NCI-H510A (cell line): ENCODE data around the gene XPNPEP2.

Source experiments
- DNase-seq: peaks from one replicate; lab custom pipeline; 2025; lab: John Stamatoyannopoulos, UW

Gene XPNPEP2

DNA sequence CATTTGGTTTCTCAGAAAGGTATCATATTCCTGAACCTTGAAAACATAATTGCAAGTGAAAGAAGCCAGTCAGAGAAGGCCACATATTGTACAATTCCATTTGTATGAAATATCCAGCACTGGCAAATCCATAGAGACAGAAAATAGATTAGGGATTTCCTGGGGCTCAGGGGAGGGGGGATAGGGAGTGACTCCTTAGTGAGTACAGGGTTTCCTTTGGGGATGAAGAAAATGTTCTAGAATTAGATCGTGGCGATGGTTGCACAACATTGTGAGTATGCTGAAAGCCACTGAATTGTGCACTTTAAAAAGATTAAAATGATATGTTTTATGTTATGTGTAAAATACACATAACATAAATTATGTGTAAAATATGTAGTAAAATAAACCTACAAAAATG, 10.3 kb downstream of the XPNPEP2 start:
- DNase-seq: no peak

DNA sequence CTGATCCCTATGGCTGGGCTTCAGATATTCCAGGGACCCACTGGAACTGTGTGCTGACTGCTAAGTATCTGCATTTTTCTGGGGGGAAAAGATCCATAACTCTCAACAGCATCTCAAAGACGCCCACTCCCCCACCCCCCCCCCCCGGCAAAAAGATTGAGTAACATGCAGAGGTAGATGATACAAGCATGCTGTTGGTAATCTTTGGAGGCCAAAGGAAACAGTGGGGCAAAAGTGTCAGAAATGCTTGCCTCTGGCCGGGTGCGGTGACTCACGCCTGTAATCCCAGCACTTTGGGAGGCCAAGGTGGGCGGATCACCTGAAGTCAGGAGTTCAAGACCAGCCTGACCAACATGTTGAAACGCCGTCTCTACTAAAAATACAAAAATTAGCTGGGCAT, 12.2 kb downstream of the XPNPEP2 start:
- DNase-seq: no peak

DNA sequence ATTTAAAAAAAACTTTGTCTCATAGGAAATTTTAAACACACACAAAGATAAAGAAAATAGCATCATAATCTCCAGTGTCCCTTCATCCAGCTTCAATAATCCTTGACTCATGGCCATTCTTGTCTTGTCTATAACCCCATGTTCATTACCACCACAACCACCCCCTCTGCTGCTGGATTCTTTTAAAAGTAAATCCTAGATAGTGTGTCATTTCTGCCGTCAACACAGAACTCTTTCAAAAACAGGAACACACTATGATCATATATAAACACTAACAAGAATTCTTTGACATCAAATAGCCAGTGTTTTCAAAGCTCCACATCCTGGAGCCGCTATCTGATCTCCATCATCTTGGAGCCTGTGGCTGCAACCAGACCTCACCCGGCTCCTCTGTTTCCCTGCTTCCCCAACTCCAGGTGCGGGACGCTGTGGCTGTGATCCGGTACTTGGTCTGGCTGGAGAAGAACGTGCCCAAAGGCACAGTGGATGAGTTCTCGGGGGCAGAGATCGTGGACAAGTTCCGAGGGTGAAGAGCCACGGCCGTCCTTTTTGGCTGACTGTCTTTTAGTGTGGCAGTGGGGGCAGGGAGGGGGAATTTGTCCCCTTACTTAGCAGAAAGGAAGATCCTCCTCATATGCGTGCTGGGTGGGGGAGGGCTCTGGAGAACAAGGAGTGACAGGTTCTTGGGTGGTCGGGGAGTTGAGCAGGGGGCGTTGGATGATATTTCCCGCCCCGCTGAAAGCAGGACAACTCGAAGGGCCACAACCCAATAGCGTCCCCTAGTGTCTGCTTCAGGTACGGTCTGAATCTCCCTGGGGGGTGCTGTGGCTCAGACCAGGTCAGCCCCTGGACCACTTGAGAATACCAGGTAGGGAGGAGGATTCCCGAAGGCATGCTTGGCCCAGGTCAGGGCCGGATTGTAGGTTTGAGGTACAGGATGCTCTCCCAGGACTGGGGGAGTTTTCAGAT, 15.6 kb downstream of the XPNPEP2 start:
- DNase-seq: no peak

DNA sequence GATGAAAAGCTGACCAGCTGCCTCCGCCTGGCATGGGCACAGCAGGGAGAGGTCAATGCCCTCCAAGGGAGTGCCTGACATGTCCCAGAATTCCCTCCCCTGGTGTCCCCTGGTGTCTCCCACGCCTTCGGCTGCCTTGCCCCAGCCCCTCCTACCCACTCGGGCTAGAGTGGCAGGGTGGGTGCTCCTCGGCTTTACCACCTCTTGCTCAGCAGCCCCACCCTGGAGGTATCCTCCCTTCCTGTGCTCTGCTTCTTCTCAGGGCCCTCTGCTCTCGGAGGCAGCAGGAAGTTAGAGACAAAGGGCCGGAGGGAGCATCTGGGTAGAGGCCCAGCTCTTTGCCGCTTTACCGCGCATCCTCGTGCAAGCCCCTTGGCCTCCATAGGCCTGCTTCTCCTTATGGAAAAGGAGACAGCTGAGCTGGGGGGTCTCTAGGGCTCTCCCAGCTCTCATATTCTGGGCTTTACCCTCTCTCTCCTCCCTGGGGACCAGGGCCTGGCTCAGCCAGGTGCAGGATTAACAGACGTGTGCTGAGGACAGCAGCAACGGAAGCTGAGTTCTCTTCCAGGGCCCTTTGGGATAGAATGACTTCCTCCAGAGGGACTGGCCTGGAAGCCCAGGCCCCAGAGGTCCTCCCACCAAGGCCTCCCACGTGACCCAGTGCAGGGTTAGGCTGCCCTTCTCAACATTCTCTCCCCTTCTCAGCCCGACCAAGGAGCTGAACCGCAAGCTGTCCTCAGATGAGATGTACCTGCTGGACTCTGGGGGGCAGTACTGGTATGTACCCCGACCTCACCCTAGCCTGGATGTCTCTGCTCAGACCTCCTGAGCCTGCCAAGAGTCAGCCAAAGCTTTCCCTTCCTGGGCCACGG, 17.2 kb downstream of the XPNPEP2 start:
- DNase-seq: no peak

DNA sequence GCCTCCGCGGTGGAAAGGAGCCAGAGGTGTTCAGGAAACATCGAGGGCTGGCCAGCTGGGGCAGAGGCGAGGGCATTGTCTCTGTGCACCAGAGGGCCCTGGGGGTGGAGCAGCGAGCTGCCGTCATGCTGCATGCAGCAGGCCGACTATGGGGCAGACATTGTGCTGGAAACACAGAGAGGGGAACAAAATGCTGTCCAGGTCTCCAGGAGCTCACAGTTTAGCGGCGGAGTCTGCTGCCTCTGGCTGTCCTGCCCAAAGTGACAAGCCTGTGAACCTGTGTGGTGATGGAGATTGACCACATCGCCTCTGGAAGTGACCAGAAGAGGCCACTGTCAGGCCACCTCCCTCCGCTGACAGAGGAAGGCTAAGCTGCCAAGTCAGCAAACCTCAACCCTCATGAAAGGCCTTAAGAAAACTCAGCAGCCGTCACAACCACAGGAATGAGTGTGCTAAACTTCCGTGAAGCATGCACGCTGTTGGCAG, 20.8 kb downstream of the XPNPEP2 start:
- no peak for DNase-seq

DNA sequence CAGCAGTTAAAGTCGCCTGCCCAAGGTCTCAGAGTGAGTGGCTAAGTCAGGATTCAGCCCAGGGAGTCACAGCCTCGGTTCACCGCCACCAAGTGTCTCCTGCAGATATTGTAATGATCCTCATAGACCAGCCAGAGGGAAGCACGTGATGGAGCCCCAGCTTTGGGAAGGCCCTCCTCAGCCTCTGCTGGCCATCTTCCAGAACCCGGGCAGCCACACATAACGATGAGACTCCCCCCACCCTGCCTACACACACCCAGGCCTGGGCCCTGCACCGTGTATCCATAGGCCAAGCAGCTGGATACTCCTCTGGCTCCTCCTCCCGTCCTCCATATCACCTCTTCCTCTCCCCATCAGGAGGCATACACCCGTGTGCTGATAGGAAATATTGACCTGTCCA, 21.4 kb downstream of the XPNPEP2 start:
- no peak for DNase-seq

DNA sequence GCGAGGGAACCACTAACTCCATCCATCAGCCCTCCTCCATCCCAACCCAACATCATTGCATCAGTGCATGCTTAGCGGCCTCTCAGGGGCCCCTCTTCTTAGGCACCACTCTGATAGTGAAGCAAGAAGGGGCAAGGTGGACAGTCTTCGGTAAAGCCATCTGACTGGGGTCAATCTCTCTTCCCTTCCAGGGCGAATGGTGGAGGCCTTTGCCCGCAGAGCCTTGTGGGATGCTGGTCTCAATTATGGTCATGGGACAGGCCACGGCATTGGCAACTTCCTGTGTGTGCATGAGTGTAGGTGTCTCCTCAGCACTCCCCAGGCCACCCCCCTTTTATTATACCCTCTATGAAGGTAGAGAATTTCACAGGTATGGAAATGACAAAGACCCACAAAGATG, 22.2 kb downstream of the XPNPEP2 start:
- DNase-seq: no peak

GRCh38 chrX:129761596-129761995, 22.8 kb downstream of the XPNPEP2 start:
- no peak for DNase-seq

- no peak for DNase-seq
Measured at GRCh38 chrX:129762448-129762847, 23.7 kb downstream of the XPNPEP2 start.

DNA sequence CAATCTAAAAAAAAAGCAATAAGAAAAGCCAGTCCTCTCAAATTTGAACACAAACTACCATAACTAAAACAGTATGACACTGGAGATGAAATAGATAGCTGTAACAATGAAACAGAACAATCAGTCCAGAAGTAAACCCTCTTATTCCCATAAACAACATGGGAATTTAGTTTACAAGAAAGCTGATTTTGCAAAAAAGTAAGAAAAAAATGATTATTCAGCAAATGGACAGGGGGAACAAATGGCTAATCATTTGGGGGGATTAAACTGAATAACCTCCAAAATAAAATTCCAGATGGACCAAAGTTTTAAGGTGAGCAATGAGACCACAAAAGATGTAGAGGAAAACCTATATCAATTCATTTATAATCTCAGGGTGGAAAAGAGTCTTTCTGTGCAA, 24.9 kb downstream of the XPNPEP2 start:
- DNase-seq: no peak

DNA sequence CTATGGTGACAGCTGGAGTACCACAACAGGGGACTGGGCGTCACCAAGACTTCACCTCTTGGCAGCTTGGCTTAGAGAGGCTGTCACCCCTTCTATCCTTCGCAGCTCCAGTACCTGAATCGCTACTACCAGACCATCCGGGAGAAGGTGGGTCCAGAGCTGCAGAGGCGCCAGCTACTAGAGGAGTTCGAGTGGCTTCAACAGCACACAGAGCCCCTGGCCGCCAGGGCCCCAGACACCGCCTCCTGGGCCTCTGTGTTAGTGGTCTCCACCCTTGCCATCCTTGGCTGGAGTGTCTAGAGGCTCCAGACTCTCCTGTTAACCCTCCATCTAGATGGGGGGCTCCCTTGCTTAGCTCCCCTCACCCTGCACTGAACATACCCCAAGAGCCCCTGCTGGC, 29.4 kb downstream of the XPNPEP2 start:
- no peak for DNase-seq

GRCh38 chrX:129768586-129769466, 30.0 kb downstream of the XPNPEP2 start:
- no peak for DNase-seq

DNA sequence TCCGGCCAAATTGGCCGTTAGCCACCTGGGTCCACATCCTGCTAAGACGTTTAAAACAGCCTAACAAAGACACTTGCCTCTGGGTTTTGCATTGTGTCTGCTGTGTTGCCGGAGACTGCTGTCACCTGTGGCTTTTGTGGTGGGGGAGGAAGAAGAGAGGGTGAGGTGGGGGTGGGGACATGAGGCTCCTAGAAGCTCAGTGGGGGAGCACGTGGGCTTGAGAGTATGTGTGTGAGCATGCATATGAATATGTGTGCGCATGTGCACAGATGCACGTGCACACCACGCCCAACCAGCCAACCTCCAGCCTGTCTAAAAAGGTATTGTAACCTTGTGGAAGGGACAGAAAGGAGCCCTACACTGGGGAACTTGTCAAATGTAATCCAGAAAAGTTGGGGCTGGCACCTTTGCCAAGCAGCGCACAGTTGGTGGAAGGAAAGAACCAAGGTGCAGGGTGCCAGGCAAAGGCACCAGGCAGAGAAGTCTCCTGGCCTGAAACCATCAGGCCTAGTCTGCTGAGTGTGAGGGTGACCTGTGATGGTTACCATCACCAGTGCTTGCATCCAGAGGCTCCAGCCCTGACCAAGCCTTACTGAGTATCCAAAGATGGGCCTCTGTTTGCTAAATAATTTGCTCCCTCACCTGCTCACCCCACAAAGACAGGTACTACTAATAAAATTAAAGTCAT, 30.8 kb downstream of the XPNPEP2 start:
- DNase-seq: no peak

DNA sequence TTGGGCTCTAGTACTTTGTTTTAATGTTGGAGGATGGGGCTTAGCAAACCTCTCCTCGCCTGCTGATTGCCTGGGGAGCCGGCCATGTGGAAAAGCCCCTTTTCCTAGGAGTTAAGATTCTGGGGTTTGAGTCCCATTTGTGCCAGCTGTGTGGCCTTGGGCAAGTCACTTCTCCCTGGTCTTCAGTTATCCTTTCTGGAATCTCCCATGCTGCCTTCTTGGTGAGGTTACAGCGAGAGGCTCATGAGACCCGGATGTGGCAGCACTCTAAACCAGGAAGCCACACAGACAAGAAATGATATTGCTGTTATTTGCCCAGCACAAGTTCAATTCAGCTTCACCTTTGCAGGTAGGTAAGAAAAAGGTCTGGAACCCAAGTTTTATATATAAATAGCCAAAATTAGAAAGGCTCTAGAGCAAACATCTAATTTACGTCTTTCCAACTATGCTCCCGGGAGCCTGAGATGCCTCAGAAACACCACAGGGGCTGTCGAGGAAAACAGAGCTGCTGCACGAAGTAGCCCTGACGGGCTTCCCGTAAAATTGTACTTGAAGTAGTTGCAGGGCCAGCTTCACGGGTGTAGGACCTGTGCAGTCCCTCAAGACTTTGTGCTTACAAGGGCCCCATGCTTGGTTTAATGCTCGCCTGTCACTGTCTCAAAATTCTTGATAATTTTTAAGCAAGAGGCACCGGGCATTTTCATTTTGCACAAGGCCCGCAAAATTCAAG, 32.7 kb downstream of the XPNPEP2 start:
- no peak for DNase-seq

DNA sequence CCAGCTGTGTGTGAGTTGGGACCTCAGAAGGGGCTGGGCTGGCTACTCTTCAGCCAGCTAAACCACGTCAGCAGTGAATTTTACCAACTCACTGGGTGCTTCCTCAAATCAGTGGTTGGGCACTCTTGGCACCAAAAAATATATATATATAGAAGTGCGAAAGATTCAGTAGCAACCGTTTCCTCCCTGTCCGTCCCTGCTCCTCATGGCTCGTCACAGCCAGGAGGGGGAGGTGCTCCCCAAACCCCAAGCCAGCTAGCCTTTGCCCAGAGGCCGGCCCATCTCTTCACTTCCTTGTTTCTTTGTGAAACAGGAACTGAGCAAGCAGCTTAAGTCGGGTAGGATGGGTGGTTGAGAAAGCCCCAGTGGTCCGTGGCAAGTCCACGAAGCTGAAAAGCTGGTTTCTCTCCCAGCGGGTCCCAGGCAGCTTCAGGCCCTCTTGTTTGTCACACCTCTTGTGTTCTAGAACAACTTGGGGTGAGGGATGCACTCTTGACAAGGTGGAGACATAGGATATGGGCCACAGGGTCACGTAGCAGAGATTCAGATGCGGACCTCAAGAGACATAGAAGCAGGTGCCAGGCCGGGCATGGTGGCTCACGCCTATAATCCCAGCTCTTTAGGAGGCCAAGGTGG, 34.1 kb downstream of the XPNPEP2 start:
- DNase-seq: no peak

DNA sequence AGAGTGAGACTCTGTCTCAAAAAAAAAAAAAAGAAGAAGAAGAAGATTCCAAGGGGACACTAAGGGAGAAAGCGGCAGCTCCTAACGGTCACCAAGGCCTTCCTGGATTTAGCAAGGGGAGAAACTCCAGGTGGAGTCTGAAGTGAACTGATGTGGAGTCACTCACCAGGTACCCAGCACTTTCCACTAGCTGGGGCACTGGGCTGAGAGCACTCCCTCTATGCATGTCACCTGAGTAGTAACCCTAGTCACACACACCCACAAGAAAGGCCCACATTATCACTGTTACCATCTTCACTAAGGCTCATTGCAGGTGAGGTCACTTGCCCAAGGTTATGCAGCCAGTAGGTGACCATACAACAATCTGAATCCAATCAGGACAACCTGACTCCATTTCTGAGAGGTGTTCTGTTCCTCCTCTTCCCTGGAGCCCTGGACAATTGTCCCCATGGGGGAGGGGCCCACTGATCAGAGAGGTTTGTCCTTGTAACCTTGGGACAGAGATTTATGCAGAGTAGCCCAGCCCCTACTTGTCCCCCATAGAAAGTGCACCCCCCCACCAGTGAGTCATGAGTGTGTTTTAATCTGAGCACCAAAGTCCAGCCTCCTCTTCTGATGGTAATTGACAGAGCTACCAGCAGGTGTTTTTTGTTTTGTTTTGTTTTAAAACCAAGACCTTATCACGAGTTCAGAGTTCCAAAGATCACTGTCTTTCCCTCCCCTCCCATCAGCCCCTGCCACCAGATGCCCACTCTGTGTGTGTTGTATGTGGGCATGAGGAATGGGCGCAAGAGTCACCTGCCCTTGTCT, 35.1 kb downstream of the XPNPEP2 start:
- no peak for DNase-seq

DNA sequence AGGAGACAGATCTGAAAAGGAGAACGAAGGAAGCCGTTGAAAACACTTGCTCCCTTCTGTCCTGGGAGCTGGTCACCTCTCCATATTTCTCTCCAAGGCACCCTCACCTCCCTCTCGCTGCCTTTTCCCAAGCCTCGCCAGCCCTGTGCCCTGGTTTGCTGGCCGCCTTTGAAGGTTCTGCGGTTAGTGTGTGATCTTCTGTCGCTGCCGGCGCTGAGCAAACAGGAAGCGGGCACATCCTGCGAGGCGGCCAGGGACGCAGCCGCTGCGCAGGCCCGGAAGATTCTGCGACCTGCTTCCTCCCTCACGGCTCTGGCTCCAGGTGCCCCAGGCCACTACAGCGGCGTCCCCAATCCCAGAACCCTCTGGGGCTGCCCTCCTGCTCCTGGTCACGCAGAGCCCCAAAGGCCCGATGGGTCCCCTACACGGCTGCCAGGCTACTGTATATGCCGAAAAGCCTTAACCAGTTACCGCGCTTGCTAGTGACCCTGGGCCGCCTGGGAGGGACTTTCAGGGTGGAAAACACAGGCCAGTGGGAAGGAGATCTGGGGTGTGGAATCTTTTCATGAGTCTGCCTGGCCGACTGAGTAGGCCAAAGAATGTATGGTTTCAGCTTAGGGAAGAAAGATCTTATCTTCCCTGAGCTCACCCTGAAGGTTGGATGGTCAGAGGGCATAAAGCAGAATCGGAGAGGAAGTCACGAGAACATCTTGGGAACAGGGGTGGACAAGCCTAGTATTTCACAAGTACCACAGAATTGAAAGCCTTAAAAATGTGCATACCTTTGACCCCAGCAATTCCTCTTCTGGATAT, 38.6 kb downstream of the XPNPEP2 start:
- DNase-seq: peak; percentile 48

- DNase-seq: no peak
Measured at GRCh38 chrX:129779086-129779672, 40.4 kb downstream of the XPNPEP2 start.
